Measurements from ENCODE around the gene PLD1.
"Not testable (repeated sequence)": the region's sequence is repeated elsewhere in the genome, so short reads cannot be mapped to it uniquely, and the experiment has no call there.

The PLD1 gene

DNA sequence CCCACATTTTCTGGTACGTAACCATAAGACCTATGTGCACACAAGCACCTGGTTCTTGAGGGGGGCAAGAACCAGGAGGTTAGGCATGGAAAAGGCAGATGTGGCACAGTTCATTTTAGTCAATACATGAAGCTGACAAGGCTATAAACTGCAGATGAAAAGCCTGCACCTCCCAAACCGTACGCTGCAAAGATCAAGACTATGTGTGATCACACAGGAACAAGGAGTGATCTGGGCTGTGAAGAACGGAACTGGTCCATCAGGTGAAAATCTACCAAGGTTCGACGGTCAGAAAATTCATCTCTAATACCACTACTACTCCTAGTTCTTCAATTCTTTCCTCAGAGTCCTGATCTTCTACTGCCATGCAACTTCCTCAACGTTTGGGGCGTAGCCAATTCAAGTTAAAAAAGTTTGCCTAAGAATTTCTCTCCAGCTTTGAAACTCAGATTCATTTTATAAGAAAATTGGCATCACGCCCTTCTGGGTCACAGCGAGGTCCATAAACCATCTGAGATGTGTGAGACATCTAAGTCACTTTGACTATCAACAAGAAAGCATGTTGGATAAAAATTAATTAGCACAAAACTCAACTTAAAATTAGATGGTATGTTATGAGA, 41.9 kb downstream of the PLD1 start:
- no peak for DNase-seq

DNA sequence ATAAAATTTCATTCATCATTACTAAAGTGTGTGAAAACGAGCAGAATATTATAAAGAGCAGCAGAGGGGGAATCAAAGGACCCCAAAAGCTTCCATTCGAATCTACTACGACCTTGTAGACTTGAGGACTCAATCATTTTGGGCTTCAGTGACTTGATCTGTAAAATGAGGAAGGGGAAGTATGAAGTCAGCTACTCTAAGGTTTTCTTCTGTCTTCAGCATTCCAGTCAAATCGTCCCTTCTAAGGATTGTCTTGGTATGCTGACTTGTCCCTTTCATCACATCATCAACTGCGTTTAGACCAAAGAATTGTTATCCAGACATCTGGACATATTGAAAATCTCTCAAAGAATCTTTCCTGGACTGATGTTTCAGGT, 44.8 kb downstream of the PLD1 start:
- DNase-seq, result no peak

DNA sequence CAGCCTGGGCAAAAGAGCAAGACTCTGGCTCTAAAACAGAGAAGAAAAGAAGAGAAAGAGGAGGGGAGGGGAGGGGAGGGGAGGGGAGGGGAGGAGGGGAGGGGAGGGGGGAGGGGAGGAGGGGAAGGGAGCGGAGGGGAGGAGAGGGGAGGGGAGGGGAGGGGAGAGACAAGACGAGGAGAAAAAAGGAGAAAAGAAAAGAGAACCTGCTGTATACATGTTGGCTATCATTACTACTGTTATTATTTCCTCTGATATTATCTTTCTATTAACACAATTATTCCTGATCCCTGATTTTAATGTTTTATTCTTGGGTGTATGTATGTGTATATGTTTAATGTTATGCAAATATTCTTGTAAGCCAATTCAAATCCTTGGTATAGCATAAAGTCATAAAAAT, 46.9 kb downstream of the PLD1 start:
- DNase-seq, result no peak

DNA sequence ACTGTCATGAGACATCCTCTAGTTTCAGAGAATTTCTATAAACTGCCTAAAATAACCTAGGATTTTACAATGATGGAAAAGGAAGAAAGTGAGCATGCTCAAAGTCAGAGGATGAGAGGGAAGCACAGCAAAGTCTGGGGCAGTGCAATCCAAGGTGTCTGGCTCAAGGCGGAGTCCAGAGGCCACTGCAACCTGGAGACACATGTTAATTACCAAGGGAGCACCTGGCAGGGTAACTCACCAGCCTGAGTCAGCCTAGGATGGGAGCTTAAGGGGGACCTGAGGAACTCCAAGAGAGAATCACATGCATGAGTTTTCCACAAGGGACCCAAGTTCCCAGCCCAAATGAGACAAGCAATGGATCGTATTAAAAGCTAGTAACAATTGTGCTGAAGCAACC, 49.8 kb downstream of the PLD1 start:
- no peak for DNase-seq

DNA sequence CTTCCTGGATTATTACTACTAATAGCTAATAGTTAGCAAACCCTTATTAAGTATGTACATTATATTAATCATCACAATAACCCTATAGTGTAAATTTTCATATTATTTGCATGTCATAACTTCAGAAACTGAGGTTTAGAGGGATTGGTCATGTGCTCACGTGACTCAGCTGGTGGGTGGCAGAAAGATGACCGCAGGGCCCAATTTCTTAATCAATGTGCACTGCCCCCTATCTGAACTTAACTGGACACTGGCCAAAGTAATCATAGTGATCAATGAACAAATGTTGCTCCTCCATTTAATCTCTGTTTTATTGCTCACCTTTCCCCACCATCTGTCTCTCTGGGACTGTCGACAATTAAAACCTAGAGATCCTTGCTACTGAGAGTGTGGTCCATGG, 52.2 kb downstream of the PLD1 start:
- DNase-seq, result no peak

DNA sequence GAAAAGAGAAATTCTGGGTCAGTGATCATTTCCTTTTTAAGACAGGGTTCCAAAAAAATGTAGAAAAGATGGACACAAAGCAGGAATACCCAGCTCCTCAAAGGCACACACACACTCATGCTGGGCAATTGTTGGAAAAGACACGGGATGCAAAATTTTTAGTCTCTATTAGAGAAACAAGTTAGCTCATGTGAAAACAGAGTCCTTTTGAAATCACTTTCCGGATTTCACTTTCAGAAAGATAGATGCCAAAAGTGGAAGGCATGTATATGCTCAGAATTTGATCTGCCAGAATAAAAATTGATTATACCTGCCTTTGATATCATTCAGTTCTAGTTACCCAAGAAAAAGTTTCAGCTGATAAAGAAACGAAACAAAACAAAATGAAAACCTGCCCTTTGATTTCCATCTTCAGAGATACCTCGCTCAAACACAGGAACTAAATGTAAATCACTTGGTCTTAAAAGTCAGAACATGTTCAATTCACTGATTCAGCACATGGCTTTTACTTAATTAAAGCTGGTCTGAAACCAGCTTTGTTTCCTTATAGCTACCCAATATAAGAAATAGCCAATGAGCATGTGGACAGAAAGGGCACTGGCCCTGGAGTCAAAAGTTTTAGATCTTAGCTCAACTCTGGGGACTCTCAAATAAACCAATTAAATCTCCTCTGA, 52.8 kb downstream of the PLD1 start:
- DNase-seq, result no peak

DNA sequence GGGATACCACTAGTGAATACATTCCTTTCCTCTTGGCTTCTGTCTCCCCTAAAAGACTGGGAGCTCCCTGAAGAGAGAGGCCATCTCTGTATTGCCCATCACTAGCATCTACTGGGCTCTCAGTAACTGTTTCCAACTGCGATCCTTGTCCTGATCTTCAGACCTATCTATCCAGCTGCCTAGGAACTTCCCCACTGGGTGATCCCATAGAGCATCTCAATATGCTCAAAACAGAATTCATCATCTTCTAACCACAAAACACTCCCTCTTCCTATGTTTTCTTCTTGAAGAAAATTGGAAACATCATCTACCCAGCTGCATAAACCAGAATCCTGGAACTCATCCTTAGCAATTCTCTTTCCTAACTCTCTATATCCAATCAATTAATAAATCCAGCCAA, 54.6 kb downstream of the PLD1 start:
- DNase-seq, result no peak

DNA sequence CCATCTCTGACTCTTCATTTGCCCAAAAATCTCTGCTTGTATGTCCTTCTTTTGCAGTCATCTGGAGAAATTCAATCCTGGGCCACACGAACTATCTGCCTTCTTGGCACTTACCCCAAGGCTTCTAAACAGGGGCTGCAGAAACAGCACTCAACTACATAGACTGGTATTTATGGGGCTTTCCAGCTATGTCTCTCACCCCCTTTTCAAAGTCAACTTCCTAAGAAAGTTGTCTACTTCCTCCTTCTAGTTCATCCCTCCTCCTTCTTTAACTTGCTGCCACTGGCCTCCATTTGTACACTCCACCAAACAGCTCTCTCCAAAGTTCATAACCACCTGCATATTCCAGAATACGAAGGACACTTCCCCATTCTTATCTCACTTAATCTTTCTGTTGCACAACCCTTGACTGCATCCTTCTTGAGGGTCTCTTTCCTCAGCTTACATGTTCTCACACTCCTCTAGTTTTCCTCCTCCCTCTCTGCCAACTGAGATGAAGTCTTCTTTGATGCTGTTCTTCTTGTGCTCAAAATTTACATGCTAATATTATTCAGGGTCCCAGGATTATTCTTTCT, 55.2 kb downstream of the PLD1 start:
- DNase-seq, result no peak

DNA sequence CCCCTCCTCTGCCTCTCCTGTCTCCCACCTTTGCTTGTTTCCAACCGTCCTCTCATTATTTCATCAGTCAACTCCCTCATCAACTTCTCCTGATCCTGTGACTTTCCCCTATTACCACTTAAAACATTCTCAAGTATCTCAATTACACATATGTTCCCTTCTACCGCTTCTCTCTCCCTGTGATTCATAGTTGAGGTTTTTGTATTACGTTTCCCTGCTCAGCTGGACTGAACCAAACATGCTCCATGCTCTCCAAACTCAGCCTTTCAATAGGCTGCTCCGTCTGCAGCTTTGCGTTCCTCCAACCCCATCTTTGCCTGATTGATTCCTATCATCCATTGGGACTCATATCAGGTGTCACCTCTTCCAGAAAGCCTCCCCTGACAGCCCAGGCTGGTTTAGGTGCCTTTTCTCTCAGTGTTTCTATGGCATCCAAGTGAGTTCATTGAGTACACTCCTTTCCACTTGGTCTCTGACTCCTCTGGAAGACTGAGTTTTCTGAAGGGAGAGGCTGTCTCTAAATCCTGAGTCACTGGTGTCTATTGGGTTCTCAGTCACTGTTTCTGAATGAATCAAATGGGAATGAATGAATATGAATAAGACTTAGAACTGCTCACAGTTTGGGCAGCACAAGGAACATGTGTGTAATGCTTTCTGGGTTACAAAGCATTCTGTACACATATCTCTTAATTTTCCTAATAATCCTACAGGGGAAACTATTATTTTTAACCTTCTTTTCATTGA, 56.4 kb downstream of the PLD1 start:
- no peak for DNase-seq

DNA sequence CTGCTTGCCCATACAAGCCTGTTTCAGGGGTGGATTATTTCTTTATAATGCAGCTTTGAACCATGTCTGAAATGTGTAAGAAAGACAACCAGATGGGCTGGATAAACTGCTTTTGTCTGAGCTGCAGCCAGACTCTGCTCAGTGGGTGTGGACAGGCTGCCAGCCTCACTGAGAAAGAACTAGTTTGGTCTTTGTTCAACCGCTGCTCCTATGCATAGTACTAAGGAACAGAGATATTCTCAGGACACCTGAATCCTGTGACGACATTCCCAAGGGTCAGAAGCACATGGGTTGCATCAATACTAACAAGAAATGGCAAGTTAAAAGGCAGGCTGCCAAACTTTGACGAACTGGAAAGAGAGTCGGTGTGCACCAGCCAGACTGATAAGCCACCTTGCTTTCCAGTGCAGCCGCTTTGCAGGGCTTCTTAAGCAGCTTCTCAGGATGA, 57.2 kb downstream of the PLD1 start:
- no peak for DNase-seq

DNA sequence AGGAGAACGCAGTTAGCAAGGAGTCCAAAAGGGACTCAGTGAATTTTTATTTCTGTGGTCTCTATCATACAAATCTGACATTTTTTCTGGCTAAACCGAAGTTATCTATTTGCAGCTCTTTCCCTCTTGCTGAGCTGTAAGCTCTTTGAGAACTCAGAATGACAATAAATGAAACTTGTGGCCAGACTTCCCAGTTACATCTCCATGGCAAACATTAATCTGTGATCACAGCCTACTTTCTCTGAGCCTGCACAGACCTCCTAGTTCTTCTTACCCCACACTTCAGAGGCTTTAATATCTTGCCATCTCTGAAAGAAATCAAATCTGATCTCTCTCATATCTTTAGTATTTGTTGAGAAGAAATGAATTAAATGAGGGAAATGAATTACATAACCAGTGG, 58.0 kb downstream of the PLD1 start:
- DNase-seq, result no peak

DNA sequence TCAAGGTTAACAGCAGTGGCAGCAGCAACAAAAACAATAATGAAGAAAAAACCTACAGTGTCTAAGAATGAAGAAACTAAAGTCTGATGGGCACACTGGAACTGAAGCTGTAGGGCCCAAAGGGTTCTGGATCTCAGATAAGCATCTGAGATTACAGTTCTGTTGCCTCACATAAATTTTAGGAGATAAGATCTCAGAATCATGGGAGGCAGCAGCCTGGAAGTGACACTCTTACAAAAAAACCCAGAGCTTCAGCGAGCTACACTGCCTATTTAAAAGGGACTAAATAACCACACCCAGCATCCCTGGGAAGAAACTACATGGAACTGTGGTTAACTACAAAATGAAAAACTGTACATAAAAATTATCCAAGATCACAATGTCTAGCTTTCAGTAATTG, 61.2 kb downstream of the PLD1 start:
- no peak for DNase-seq

DNA sequence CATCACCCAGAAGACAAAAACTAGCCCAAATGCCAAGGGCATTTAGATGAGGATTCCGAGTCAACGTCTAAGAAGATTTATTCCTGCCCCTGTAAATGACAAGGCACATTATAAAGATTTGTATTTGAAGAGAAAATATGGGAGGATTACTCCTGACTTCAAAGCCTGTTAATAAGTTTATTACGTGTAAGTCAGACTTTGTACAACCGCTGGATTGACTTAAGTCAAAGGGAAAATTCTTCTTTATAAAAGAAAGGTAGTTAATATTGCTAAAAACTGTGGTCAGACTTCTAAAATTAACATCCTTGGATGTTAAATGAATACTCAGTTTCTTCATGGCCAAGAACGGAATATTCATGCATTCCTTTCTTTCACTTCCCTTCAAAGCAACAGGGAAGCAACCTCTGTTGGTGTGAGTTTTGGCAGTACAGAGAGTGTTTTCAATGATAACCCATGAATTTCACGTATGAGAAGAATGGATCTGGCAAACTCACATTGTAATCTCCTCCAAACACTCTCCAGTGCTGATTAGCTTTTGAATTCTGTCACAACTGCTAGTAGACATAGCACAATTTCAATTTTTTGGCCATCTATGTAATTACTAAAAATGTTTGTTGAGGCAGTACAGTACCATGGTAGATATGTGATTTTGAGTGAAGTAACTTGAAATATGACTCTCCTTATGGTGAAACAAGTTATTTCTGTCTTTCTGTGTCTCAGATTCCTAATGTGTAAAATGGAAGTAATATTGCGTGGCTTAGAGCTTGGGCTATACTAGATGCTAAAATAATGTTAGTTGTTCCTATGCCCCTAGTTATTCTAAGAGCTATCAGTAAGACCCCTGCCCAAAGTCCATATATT, 62.0 kb downstream of the PLD1 start:
- no peak for DNase-seq

DNA sequence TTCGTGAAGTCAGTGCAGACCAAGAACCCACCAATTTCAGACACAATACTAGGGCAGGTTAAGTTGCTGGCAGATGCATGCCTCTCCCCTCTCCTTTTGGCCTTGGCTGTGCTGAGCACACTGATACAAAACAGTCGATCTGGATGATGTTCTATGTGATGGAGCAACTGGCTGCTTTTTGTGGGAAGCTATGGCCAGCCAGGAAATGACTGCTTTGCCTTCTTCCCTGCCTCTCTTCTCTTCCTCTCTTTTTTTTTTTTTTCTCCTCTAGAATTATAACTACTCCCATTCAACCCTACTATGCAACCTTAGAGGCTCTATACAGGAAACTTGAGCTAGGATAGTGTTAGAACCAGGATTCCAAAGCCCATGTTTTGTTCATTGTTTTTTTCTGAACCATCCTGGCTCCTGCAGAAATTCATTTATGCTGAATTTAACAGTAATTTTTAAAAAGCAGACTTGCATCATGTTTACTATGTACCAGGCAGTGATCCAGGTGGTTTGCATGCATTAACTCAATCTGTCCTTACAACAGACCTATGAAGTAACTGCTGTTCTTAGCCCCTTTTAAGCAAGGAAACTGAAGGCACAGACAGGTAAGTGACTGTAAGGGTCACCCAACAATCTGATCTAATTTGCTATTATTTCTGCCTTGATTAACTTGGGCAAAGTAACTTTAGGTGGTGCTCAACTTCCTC, 62.9 kb downstream of the PLD1 start:
- DNase-seq, result no peak

DNA sequence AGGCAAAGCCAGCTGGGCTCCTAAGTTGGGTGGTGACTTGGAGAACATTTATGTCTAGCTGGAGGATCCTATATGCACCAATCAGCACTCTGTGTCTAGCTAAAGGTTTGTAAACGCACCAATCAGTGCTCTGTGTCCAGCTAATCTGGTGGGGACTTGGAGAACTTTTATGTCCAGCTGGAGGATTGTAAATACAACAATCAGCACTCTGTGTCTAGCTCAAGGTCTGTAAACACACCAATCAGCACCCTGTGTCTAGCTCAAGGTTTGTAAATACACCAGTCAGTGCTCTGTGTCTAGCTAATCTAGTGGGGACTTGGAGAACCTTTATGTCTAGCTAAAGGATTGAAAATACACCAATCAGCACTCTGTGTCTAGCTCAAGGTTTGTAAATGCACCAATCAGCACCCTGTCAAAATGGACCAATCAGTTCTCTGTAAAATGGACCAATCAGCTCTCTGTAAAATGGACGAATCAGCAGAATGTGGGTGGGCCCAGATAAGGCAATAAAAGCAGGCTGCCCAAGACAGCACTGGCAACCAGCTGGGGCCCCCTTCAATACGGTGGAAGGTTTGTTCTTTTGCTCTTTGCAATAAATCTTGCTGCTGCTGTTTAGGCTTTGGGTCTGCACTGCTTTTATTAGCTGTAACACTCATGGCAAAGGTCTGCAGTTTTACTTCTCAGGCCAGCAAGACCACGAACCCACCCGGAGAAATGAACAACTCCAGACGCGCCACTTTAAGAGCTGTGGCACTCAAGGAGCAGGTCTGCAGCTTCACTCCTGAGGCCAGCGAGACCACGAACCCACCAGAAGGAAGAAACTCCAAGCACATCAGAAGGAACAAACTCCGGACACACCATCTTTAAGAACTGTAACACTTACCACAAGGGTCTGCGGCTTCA, 63.7 kb downstream of the PLD1 start:
- not testable (repeated sequence) for DNase-seq

DNA sequence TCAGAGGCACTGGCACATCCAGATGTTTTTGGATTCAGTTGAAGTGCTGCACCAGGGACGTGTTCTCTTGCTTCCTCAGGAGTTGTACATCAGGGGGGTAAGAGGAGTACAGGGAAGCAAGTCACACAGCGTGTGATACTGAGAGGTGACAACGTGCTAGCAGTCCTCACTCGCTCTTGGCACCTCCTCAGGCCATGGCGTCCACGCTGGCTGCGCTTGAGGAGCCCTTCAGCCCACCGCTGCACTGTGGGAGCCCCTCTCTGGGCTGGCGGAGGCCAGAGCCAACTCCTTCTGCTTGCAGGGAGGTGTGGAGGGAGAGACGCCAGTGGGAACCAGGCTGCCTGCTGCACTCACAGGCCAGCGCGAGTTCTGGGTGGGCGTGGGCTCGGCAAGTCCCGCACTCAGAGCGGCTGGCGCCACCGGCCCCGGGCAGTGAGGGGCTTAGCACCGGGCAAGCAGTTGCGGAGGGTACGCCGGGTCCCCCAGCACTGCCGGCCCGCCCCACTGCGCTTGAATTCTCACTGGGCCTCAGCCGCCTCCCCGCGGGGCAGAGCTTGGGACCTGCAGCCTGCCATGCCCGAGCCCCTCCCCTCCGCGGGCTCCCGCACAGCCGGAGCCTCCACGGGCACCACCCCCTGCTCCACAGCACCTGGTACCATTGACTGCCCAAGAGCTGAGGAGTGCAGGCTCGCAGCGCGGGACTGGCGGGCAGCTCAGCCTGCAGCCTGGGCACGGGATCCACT, 64.5 kb downstream of the PLD1 start:
- DNase-seq, result no peak

DNA sequence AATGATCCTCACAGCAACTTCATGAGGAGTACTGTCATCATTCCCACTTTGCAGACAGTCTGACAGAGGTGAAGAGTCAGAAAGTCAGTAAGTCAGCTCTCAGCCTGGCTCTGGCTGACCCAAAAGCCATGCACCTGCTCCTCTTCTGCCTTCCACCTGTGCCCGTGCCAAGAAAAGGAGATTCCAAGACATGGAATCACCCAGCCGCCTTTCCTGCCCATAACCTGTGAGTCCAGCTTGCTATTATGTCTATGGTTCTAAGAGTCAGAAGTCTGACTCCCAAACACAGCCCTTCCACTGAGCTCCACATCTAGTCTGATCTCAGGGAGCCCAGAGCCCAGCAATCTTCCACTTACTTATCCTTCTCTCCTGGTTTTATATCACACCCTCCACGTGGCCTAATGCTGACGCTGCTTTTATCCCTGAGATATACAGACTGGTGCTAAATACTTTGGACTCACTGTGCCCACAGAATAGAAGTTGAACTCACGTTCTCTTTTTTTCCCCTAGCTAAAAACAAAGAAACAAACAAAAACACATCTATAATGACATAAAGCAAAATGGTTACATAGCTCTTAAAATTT, 66.0 kb downstream of the PLD1 start:
- no peak for DNase-seq

DNA sequence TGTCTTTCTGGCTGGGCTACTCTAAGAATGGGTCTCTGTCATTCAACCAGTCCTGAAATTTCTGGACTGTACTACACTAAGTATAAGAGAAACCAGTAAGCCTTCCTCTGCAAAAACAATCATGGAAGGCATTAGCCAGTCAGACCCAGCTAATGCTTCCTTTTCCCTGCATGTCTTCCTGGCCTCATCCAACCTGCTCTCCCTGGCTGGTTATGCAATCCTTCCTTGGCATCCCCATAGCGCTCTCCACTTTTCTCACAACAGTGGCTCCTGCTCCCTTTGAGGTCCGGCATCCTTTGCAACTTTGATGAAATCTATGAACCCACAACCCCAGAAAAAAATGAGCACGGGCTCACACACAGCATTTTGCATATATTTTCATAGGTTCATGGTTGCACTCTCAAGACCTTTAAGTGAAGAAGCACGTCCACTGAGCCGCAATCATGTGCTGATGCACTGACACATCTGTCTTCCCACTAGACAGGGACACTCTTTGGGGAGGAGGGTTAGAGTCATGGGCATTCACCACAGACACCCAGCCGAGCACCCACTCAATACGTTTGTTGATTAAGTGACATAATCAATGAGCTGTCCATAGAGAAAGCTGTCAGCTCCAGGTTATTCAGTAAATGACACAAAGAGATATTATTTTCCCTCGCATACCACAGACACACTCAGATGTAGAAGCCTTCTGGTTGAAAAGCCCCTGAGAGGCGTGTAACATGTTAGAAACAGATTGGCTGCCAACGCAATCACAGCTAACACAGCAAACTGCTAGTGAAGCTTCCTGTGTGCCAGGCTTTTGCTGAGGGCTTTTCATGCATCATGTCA, 66.7 kb downstream of the PLD1 start:
- DNase-seq, result no peak

DNA sequence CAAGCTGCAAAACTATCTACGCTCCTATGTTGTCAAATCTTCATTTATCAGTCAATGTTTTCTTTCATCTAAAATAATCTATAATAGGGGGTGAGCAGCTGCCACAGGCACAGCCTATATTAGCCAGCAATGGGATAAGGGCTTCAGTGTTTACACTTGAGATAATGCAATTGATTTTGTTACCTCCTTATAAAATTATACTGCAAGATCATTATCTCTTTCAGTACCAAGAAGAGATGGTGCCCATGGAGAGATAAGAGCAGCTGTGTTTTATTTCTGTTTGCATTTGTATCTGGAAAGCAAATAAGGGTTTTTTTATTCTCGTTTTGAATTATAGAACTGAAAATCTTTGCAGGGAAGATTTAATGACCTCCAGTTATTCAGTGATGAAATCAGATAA, 68.9 kb downstream of the PLD1 start:
- DNase-seq, result no peak
